T follicular helper cell (primary cell): ENCODE data around the gene UMPS.
A peak's percentile ranks its signal among the peaks of the same experiment; 100 is the strongest.
"Not testable (repeated sequence)": the region's sequence is repeated elsewhere in the genome, so short reads cannot be mapped to it uniquely, and the experiment has no call there.

Experiments
- DNase-seq: peaks from one replicate; pipeline ENCODE4 v3.0.0-alpha.2; 2020; ENCODE audit warnings: low read depth

UMPS gene

DNA sequence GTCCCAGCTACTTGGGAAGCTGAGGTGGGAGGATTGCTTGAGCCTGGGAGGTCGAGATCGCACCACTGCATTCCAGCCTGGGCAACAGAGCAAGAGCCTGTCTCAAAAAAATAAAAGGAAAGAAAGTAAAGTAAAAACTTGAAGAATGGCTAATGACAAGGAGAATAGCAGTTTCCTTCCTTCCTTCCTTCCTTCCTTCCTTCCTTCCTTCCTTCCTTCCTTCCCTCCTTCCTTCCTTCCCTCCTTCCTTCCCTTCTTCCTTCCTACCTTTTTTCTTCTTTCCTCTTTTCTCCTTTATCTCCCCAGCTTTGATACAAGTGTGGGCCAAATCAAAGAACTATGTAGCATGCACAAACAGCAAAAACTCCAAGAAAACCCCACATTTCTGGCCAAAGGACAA is 23.0 kb upstream of the UMPS start:
- DNase-seq = not testable (repeated sequence)

DNA sequence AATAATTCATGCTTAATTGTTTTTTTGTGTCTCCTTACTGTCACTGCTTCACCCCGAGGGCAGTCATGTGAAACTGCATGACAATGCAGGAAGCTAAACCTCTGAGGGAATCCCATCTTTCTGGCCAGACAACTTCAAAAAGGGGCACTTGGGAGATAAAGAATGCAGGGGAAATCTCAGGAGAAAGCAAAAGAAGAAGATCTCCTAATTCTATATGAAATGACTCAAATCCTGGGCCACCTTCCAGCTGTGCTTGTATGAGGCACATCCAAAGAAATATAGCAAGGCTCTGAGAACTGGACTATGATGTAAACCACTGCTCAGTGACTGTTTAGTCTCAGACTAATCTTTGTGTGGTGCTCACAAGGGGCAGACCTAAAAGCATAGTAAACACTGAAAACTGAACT is 22.6 kb upstream of the UMPS start:
- DNase-seq = no peak

DNA sequence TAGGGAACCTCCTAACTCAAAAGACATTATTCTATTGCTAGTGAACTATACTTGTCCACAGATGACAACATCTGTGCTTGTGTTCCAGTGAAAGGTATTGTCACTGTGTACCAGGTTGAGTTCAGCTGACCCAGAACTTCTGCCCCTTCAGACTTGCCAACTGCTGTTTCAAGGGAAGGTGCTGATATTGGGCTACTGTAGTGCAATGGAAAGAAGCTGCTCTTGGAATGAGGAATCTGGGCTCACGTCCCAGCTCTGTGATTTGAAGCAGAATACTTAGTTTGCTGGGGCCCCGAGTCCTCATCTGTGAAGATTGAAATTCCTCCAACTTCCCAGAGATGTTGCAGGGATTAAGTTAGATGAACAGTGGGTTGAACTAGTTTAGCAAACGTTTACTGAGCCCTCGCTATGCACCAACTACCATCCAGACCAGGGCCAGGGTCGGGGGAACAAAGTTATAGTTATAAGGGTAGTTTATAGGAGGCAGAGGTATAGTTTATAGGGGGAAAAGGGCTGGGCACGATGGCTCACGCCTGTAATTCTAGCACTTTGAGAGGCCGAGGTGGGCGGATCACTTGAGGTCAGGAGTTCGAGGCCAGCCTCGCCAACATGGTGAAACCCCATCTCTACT is 15.9 kb upstream of the UMPS start:
- DNase-seq = no peak

DNA sequence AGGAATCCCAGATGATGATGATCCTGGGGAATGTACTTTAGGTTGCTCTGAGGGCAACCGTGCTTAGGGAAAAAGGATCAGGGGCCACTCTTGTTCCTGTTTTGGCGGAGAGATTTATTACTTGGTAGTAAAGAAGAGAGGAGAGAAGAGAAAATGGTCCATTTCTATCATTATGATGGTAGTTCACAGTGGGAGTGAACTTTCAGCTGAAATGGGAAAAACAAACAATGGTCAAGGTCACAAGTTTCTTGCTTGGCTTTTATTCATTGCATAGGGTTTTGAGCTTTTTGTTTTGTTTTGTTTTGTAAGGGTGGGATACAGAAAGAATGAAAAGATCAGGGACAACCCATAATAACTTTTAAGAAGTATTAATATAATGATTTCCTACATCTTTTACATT is 7.7 kb upstream of the UMPS start:
- no peak for DNase-seq

DNA sequence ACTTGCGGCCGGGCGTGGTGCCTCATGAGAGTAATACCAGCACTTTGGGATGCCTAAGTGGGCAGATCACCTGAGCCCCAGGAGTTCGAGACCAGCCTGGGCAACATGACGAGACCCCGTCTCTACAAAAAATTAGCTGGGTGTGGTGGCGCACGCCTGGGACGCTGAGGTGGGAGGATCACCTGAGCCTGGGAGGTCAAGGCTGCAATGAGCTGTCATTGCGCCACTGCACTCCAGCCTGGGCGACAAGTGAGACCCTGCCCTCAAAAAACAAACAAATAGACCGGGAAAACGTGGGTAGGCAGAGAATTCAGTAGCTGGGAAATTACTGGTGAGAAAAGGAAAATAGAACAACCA is 667 bp downstream of the UMPS start:
- DNase-seq = no peak

DNA sequence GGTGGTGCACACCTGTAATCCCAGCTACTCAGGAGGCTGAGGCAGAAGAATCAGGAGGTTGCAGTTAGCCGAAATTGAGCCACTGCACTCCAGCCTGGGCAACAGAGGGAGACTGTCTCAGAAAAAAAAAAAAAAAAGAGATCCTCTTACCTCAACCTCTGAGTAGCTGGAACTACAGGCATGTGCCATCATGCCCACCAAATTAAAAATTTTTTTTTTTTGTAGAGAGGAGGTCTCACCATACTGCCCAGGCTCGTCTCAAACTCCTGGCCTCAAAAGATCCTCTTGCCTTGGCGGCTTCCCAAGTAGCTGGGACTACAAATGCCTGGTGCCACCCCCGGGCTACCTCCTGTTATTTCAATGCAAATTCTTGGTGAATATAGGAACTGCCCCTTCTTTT is 1.5 kb downstream of the UMPS start:
- DNase-seq = no peak

DNA sequence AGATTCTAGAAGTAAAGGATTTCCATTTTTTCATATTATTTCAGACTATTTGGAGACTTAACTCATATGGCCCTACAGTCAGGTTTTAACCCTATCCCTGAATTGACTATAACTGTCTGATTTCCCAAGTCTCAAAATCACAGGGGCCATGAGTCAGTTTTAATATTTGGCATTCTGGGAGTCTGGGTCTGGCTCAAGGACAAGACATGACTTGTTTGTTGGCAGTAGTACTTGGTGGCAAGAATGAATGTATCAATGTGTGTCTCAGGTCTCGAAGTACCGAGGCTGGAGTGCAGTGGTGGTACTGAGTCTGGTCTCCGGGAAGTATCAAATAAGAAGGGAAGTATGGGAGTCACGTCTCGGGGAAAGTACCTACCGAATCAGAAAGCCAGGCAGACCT is 10.8 kb downstream of the UMPS start:
- no peak for DNase-seq

DNA sequence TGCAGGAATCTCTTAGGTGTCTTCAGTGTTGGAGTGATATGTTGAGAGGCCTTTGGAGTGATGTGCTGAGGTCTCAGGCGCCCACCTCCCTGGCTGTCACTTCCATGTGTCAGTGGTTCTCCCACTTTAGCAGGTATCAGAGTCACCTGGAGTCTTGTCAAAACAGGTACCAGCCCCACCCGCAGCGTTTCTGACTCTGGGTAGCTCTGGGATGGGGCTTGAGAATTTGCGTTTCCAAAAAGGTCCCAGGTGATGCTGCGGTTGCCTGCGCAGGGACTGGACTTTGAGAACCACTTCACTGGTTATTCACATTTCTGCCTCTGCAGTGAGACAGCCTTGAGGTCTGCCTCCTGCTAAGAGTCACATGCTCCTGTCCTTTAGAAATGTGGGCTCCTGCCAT is 15.5 kb downstream of the UMPS start:
- no peak for DNase-seq

DNA sequence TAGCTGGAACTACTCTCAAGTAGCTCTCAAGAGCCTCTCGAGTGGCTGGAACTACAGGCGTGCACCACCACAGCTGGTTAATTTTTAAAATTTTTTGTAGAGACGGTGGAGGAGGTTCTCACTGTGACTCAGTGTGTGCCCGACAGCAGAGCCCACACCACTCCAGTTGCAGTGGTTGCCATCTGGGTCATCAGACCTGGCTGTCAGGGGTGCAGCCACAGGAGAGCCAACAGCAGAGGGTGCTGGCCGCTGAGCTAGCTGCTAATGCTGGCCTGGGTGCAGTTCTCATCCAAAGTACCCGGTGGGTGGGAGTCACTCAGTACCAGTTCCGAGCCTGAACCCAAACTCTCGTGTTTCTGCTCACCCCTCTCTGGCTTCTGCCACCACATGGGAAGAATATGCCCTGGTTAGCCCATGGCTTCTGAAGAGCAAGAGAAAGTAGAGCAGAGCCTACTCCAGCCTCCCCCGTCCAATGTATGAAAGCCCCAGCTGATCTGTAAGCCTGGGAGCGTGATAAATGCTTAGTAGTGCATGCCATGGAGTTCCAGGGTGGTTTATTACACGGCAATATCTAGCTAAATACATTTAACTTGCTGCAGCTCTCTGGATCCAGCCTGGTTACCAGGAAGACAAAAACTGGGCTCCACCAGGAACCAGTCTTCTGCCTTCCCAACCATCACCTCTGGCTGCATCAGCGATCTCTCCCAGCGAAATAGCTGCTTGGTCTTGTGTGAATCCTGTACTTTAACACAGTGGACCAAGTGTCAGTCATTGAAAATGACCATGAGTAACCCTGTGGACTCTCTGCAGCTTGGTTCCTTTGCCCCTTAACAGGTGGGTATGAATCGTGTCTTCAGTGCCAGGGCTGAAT is 17.1 kb downstream of the UMPS start:
- DNase-seq = no peak

DNA sequence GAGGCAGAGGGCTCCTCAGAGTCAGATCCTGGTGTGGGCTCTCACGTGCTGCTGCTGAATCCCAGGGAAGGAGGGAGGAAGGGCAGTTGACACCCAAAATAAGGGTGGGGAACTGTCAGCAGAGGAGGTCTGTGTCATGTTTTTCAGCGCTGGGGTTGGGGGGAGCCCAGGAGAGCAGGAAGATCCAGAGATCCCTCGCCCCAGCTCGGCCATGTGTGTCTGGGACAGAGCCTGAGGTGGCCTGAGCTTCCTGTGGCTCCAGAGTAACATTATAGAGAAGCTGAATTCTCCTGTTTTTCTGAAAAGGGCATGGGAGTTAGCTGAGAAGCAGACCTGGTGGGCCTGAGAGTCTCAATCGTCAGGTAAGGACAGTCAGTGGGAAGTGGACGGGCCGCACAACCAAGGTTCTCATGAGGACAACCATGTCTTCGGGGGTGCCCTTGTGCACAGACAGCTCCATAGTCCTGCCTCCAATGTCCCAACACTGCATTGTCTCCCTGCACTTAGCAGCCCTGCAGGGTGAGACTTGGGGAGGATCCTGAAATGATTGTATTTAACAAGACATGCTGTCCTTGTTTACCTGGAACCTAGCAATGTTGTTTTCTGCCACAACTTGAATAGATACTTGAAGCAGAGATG is 18.4 kb downstream of the UMPS start:
- no peak for DNase-seq

DNA sequence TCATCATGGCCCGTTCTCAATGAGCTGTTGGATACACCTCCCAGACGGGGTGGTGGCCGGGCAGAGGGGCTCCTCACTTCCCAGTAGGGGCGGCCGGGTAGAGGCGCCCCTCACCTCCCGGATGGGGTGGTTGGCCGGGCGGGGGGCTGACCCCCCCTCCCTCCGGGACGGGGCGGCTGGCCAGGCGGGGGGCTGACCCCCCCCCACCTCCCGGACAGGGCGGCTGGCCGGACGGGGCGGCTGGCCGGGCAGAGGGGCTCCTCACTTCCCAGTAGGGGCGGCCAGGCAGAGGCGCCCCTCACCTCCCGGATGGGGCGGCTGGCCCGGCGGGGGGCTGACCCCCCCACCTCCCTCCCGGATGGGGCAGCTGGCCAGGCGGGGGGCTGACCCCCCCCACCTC is 19.6 kb downstream of the UMPS start:
- not testable (repeated sequence) for DNase-seq

DNA sequence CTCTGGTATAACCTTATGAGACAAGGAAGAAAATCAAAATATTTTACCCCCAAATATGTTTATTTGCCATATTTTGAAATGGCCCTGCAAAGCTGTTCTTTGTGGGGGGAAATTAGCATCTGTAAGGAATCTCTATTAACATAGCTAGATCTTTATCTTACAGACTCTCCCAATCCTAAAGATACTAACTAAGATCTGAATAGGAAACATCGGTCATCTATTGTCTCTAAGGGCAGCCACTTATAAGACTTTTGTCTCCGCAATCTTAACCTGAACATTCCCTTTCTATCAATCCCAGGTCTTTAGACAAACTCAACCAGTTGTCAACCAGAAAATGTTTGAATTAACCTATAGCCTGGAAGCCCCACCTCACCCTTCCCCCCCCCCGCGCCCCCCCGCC is 21.2 kb downstream of the UMPS start:
- no peak for DNase-seq

DNA sequence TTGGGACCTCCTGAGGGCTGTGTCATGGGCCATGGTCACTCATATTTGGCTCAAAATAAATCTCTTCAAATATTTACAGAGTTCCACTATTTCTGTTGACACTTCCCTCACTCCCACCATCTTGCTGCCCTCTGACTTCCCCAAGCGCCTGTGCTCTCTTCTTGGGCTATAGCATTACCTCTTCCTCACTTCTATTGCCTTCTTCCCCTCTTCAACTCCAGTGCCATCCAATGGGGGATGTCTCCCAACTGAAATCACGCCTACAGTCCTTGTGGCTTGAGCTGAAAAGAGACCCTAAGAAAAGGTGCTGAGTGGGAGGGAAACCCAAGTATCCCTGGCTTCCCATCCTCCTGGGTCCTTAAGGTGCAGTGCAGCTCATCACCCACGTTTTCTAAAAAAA is 21.8 kb downstream of the UMPS start:
- DNase-seq = no peak

DNA sequence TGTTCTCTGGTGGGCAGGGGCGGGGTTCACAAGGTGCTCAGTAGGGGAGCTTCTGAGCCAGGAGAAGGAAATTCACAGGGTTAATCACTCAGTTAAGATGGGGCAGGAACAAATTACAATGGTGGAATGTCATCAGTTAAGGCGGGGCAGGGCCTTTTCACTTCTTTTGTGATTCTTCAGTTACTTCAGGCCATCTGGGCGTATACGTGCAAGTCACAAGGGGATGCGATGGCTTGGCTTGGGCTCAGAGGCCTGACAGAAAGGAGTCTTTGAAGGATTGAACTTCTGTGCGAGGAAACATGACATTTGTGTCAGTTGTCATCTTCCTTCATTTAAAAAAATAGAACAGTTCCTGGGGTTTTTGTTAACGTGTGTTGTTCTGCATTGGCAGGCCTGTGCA is 27.7 kb downstream of the UMPS start:
- not testable (repeated sequence) for DNase-seq

DNA sequence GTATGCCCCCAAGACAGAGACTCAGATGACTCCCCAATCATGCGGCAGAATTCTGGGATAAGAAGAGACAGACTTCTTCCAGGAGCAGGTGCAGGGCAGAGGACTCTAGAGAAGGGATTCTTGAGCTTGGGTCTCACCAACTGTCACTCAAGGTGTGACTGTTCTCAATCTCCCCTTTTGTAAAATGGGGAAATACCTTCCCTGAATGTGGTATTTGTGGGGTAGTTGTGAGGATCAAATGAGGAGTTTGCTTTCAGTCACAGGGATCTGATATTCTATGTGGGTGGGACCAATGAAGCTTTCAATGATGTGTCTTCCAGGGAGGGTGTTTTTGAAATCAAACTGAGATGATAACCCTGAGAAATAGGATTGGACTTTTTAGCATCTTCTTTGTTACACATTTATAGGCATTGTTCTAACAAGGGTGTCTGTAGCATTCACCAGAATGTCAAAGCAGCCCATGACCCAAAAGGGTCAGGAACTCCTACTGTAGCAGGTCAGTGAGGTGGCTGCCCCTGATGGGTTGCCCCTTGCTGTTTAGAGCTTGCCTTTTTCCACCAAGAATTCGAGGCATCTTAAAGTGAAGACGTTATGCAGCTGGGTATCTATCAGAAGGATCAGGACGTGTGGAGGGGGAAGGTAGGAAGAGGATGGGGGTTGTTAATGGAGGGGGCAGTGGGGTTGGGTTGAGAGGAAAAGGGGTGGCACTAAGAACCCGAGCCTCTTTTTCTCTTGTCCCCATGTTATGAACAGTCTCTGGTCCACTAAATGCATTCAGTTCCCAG is 28.8 kb downstream of the UMPS start:
- DNase-seq = no peak

DNA sequence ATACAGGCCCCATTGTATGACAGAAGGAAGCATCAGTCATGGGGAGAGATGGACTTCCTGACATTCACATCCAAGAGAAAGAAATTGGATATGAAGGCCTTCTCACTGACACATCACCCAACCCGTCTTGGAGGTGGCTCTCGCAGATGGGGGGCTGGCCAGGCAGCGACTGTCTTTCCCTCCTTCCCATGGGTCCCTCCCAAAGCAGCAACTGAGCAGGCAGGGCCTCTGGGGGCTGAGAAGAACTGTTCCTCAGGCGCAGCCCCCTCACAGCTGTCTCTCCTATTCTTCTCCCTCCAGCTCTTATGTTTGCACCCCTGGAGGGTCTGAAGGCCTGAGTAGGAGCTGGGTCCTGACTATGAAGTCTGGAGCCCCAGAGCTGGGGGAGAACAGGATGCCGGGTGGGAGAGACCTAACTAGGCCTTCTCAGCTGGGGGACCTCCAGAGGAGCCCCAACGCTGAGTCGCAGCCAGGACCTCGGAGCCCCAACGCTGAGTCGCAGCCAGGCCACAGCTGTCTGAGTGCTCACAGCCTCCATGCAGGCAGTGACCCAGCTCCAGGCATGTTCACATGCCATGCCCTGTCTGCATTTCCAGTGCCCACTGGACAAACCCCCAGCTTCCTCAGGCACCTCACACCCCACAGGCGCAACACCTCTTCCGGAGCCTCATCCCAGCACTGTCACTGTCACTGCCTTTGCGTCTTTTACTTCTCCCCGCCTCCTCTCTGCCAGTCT is 29.6 kb downstream of the UMPS start:
- no peak for DNase-seq

DNA sequence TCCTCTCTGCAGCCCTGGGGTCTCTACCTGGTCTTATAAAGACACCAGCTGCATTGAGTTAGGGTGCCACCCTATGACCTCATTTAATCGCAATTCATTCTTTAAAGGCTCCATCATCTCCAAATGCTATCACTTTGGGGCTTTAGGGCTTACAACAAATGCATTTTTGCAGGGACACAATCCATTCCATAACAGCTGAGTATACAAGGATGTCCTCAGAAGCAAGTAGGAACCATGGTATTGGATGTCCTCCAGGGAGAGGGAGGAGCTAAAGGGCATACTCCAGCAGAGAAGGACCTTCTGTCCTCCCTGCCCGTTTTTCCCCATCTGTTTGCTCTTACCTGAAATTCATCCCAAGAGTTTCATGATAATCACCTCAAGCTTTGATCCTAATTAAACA is 30.3 kb downstream of the UMPS start:
- no peak for DNase-seq

DNA sequence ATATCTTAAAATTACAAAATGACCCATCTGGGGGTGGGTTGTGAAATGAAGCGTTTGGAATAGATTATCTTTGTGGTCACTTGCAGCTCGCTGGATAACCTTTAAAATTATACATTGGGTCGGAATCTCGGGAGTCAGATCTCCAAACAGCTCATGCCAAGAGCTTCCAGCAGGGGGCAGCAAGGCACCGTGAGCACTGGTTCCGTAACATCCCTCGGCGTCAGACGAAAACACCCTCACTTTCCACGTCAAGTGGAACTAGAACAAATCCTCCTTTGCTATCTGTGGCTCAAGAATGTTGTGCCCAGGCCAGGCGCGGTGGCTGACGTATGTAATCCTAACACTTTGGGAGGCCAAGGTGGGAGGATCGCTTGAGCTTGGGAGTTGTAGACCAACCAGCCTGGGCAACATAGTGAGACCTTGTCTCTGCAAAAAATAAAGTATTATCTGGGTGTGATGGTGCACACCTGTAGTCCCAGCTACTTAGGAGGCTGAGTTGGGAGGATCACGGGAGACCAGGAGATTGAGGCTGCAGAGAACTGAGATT is 31.1 kb downstream of the UMPS start:
- DNase-seq = peak; percentile 60

DNA sequence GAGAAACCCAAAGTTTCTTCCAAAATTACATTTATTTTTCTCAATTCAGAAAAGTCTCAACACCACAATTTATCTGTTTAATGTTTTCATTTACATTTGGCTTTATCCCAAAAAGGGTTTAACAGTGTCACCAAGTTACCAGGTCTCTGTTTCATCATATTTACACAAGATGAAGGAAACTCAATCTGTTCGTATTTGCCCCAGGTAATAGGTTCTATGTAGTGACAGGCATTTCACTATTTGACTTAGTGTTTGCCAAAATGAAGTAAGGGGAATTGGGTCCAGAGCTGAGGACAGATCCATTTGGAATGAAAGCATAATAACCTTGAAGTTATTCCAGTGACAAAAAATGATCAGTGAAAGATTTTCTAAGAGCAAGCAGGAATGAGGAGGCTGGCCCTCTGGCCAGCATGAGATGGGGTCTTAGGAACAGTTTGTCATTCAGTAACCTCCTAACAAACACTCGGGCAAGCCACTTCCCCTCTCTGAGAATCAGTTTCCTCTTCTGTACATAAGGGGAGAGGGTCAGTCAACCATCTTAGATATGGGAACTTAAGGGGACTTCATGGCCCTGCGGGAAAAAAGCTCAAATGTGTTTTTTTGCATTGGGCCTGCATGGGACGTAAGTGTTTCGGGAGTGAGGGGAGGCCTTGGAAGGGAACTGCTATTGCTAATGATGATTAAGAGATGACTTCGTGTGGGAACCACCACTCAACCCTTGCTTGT is 31.8 kb downstream of the UMPS start:
- DNase-seq = no peak

DNA sequence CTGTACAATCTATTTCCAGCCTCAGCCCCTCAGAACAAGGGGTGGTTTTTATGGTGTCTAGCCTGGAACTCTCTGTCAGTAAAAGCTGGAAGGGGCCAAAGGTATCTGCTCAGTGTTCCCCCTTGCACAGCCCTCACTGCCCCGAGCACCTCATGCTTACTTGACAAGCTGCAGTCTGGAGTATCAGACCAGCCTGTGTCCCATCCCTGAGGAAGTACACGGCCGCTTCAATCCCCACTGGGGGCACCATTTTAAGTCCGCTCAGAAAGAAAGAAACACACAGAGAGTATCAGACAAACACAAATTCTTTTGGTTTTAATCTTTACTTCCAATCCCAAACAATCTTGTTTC is 32.4 kb downstream of the UMPS start:
- no peak for DNase-seq

DNA sequence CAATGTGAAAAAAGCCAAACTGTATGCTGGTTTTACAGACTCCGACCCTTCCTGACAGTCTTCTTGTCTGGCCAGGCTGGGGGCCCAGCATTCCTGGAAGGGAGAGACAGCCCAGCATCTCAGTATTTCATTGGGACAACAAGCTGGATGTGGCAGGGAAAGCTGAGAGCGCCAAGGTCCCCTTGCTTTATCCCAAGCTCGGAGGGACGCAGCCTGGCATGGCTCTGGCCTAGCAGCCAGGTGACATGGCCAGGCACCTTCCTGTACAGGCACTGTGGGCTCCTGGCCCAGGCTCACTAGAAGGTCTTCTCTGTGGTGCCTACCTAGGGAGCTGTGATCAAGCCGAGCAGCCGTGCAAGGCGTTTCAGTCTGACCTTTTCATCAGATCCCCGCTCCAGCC is 33.0 kb downstream of the UMPS start:
- DNase-seq = no peak
